Testis (tissue), 3 donors: ENCODE measurements around the gene CABYR. TPM values are rescaled to one million over a fixed set of nuclear protein-coding genes. Genes with fewer than 3 reads are reported as not detected.

ENCODE experiments used
- DNase-seq: peaks from one replicate; pipeline ENCODE4 v3.0.0-alpha.2; 2019
- H3K27ac ChIP-seq, 2 donors: fragments of 200-600 bp; sonication (generic); one replicate each; pipeline ENCODE4 v1.5.1; 2019
- H3K27me3 ChIP-seq: fragments of 200-600 bp; sonication (generic); one replicate; pipeline ENCODE4 v1.5.1; 2019
- H3K36me3 ChIP-seq: fragments of 200-600 bp; sonication (generic); one replicate; pipeline ENCODE4 v1.5.1; 2017; ENCODE audit warnings: low read depth; ENCODE audit errors: missing control alignments
- H3K4me1 ChIP-seq: fragments of 200-600 bp; sonication (generic); one replicate; pipeline ENCODE4 v1.5.1; 2019
- H3K4me3 ChIP-seq, 2 donors: fragments of 200-600 bp; sonication (generic); one replicate each; pipeline ENCODE4 v1.5.1; 2017 to 2019
- H3K9me3 ChIP-seq: fragments of 200-600 bp; sonication (generic); one replicate; pipeline ENCODE4 v1.5.1; 2017
- POLR2A ChIP-seq: fragments of 450-650 bp; IDR thresholded peaks from one replicate; pipeline ENCODE4 v1.6.1; 2017; ENCODE audit warnings: antibody characterized with exemption, mild to moderate bottlenecking, moderate library complexity
- WGBS, 2 donors: methylation state at CpG; one replicate each; pipeline ENCODE4 v1.1.5; 2018; 5-methylcytosine and 5-hydroxymethylcytosine counted together
- intact Hi-C: fragments of 100-400 bp; cut with DNase I; formaldehyde crosslinking; loops from one replicate; pipeline ENCODE4 v1.15.1; 2023; ENCODE audit warnings: low total_unique reads
- polyA plus RNA-seq: library from polyadenylated mRNA; stranded (reverse); fragments of 350-450 nt; fragmentation: Illumina TruSeq; extraction: RNeasy Lipid Tissue Mini Kit (QIAGEN cat#74804); gene quantifications from one replicate; pipeline ENCODE4 v1.2.3, GENCODE V29; 2014; ENCODE audit warnings: low read depth, low replicate concordance; ENCODE audit not compliant: insufficient read depth
- small RNA-seq, 2 donors: library from RNA; depleted of rRNA; stranded (forward); fragments of <200 nt; gene quantifications; one replicate each; pipeline ENCODE3, GENCODE V24; 2016
- total RNA-seq, 2 donors: library from RNA; depleted of rRNA; stranded (reverse); fragments of >200 nt; gene quantifications; one replicate each; pipeline ENCODE4 v1.2.3, GENCODE V29; 2016
- TF ChIP-seq, protein P1 (sequence below), 3 experiments: fragments of 450-650 bp in 2 of 3; fragments of 200-600 bp in 1 of 3; sonication (generic) in 1 of 3; IDR thresholded peaks; one replicate each; pipeline ENCODE4 v1.5.1; 2016 to 2019; ENCODE audit warnings: antibody characterized with exemption in 3 of 3, mild to moderate bottlenecking in 2 of 3, moderate library complexity in 1 of 3

CABYR gene
- total and polyA plus RNA-seq, 3 donors from 2014 or later: 169 to 554 (median 451) TPM

DNA sequence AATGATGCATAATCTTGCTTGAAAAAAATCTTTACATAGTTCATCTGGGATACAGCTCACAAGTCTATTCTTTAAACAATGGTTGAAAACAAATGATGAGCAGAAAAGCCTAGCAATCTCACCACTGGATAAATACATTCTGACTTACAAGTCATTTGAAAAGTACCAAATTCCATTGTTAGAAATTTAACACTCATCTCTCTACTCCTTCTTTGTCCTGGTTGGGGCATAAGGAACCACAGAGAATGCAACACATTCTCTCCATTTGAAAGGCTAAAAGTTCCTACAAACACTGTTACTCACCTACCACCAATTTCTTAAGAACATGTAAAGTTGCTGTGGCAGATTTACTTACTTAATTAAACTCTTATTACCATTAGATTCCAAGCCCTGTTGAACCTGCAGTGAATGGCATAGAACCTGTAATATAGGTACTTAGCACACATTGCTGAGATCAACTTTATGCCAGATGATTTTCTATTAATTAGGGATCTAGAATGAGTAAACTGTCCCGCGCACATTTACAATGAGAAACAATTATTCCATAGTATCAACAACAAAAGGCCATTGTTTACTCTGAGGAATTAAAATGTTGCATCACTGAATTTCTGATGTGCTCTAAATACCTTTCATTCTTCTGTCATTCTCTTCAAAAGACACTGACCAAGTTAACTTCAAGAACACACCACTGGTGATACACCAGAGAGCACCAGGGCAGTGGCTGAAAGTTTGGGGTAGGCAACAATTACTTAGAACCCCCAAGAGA is 69.6 kb downstream of the CABYR start:
- TF ChIP-seq, protein P1, sequence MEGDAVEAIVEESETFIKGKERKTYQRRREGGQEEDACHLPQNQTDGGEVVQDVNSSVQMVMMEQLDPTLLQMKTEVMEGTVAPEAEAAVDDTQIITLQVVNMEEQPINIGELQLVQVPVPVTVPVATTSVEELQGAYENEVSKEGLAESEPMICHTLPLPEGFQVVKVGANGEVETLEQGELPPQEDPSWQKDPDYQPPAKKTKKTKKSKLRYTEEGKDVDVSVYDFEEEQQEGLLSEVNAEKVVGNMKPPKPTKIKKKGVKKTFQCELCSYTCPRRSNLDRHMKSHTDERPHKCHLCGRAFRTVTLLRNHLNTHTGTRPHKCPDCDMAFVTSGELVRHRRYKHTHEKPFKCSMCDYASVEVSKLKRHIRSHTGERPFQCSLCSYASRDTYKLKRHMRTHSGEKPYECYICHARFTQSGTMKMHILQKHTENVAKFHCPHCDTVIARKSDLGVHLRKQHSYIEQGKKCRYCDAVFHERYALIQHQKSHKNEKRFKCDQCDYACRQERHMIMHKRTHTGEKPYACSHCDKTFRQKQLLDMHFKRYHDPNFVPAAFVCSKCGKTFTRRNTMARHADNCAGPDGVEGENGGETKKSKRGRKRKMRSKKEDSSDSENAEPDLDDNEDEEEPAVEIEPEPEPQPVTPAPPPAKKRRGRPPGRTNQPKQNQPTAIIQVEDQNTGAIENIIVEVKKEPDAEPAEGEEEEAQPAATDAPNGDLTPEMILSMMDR (IDR thresholded peaks at IDR 0.05): no peak
- TF ChIP-seq POLR2A: no peak
- 29 to 41% methylated on average over 2 of the region's 2 CpGs for WGBS, 2 donors

DNA sequence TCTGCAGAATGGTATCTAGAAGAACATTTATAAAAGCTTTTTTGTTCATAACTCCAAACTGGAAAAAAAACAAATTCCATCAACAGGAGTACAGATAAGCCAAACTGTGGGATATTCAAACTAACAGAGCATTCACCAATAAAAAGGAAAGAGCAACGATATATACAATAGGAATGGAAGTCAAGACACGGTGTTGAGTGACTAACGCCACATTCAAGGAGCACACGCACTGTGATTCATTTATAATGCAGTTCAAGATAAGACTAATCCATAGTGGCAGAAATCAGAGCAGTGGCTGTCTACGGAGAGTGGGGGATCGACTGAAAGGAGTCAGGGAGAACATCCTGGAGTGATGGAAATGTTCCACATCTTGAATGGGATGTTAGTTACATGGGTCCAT is 70.7 kb downstream of the CABYR start:
- no peak overlapping the region for H3K4me3 ChIP-seq
- no peak for DNase-seq
- no peaks in the 10 kb centered on the region for H3K36me3 ChIP-seq
- intact Hi-C loops: no loop called here
- H3K9me3 ChIP-seq: no peaks in the 10 kb centered on the region
- WGBS, 2 donors: 62 to 92% methylated on average over 6 of the region's 6 CpGs
- no peak overlapping the region for H3K27ac ChIP-seq
- no peak for TF ChIP-seq POLR2A
- TF ChIP-seq, protein P1 (IDR thresholded peaks at IDR 0.05): no peak
- no peaks in the 10 kb centered on the region for H3K27me3 ChIP-seq
- peaks cover 7% of the 10 kb centered on the region for H3K4me1 ChIP-seq

More for the DNA sequence above, 69.6 kb downstream of the CABYR start:
- DNase-seq: no peak
- no peaks in the 10 kb centered on the region for H3K36me3 ChIP-seq
- no peaks in the 10 kb centered on the region for H3K9me3 ChIP-seq
- intact Hi-C loops: no loop called here
- H3K27me3 ChIP-seq: no peaks in the 10 kb centered on the region
- no peaks in the 10 kb centered on the region for H3K4me1 ChIP-seq
- H3K4me3 ChIP-seq: no peak overlapping the region
- H3K27ac ChIP-seq: no peak overlapping the region

Small RNAs within 50 kb of the gene (small RNA-seq; reads per million reads assigned to genes)
- gene RF00017 (0 reads per million in 2 donors), gene RNA5SP452 (0.18 to 0.85 reads per million in 2 donors), gene RNU5A-6P (0 reads per million in 2 donors)

Other genes with a start within 250 kb of the CABYR start
- 10 to 100 TPM; 57.7 to 68.3 TPM for gene TTC39C, start 124.3 kb upstream of the CABYR start, total RNA-seq
- 70.4 TPM for gene TTC39C, start 124.3 kb upstream of the CABYR start, polyA plus RNA-seq